Measurements from ENCODE around the gene SLC26A3. TPM values are rescaled to one million over a fixed set of nuclear protein-coding genes. Genes with fewer than 3 reads are reported as not detected.
"Not testable (repeated sequence)": the region's sequence is repeated elsewhere in the genome, so short reads cannot be mapped to it uniquely, and the experiment has no call there.

The SLC26A3 gene
- total RNA-seq, result 10 to 100 TPM in 2 of 3 donors, not detected in 1; 13.6 to 36.4 TPM

DNA sequence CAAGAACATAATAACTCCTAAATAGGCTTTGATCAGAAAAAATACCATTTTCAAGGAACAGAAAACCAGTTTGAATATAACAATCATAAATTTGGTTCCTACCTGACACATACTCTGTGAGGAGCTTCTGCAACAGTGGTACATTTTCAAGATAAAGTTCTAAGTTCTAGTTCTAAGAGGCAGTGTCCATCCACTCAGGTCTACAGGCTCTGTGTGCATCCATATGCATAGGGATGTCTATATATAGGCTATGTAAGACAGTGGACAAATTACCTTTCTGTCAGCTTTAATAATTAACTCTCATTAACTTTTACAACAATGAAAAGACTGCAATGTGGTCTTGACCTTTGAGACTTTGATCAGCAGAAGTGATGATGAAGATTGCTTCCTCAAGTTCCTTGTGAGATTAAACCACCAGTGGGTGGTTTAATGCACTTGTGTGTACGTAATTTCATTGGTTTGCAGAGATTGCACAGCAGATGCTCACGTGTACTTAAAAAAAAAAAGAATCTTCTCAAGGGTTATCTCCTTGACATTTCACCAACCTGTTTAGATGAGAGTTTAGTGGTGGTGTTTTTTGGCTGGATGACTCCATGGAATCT lies at the start of gene SLC26A3:
Gene SLC26A3, minus strand, starts transcription at position 215 of the 602 bp plus-strand sequence. CDS start 8,714 bp downstream, outside the sequence.
- Histone ChIP-seq H3K27me3 (no peaks in the 10 kb centered on the region), H3K9me3 (no peaks in the 10 kb centered on the region), H3K4me1 (no peaks in the 10 kb centered on the region), H3K27ac (no peak within 1 kb of the TSS), H3K4me3 (no peak within 1 kb of the TSS), H3K36me3 (no peaks in the 10 kb centered on the region)
- TF ChIP-seq CTCF (IDR thresholded peaks at IDR 0.05) (no peak), POLR2A (IDR thresholded peaks at IDR 0.05) (no peak), POLR2AphosphoS5 (IDR thresholded peaks at IDR 0.05) (no peak)
- DNase-seq (ENCODE audit: low spot score in 2 of 2), result no peak
- intact Hi-C loops (cut with DNase I; ENCODE audit: low total_unique reads), result no loop called here

- DNase-seq (ENCODE audit: low spot score in 2 of 2), result no peak
- intact Hi-C loops (cut with DNase I; ENCODE audit: low total_unique reads), result no loop called here
- no peak for TF ChIP-seq CTCF (IDR thresholded peaks at IDR 0.05)
- TF ChIP-seq POLR2A (IDR thresholded peaks at IDR 0.05), result no peak
- TF ChIP-seq POLR2AphosphoS5 (IDR thresholded peaks at IDR 0.05), result no peak
- Histone ChIP-seq H3K27ac (no peak overlapping the region), H3K36me3 (no peaks in the 10 kb centered on the region), H3K4me3 (no peak overlapping the region), H3K9me3 (peaks cover 0 to 3% of the 10 kb centered on the region in 2 donors), H3K4me1 (no peaks in the 10 kb centered on the region), H3K27me3 (no peaks in the 10 kb centered on the region)
Measured at GRCh38 chr7:107850643-107851042, 47.6 kb upstream of the SLC26A3 start.

- Histone ChIP-seq H3K27ac (no peak overlapping the region), H3K4me1 (no peaks in the 10 kb centered on the region), H3K36me3 (no peaks in the 10 kb centered on the region), H3K4me3 (no peak overlapping the region), H3K9me3 (peaks cover 0 to 3% of the 10 kb centered on the region in 2 donors), H3K27me3 (no peaks in the 10 kb centered on the region)
- intact Hi-C loops (cut with DNase I; ENCODE audit: low total_unique reads), result no loop called here
- no peak for DNase-seq (ENCODE audit: low spot score in 2 of 2)
- TF ChIP-seq POLR2AphosphoS5 (IDR thresholded peaks at IDR 0.05), result no peak
- TF ChIP-seq POLR2A (IDR thresholded peaks at IDR 0.05), result no peak
- TF ChIP-seq CTCF (IDR thresholded peaks at IDR 0.05), result no peak
Measured at GRCh38 chr7:107850216-107850615, 47.2 kb upstream of the SLC26A3 start.

DNA sequence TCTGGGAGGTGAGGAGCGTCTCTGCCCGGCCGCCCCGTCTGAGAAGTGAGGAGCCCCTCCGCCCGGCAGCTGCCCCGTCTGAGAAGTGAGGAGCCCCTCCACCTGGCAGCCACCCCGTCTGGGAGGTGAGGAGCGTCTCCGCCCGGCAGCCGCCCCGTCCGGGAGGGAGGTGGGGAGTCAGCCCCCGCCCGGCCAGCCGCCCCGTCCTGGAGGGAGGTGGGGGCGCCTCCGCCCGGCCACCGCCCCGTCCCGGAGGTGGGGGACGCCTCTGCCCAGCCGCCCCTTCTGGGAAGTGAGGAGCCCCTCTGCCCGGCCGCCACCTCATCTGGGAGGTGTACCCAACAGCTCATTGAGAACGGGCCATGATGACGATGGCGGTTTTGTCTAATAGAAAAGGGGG lies 45.2 kb upstream of the SLC26A3 start:
- DNase-seq (ENCODE audit: low spot score in 2 of 2); H3K27me3 ChIP-seq; H3K27ac ChIP-seq; intact Hi-C loops (cut with DNase I; ENCODE audit: low total_unique reads); H3K9me3 ChIP-seq; H3K4me3 ChIP-seq; H3K4me1 ChIP-seq; H3K36me3 ChIP-seq: not testable (repeated sequence)

DNA sequence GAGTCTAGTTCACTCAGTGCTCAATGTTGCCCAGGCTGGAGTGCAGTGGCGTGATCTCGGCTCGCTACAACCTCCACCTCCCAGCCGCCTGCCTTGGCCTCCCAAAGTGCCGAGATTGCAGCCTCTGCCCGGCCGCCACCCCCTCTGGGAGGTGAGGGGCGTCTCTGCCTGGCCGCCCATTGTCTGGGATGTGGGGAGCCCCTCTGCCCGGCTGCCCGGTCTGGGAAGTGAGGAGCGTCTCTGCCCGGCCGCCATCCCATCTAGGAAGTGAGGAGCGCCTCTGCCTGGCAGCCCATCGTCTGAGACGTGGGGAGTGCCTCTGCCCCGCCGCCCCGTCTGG lies 44.8 kb upstream of the SLC26A3 start:
- H3K36me3 ChIP-seq; intact Hi-C loops (cut with DNase I; ENCODE audit: low total_unique reads): not testable (repeated sequence)

GRCh38 chr7:107847168-107847835 lies 44.3 kb upstream of the SLC26A3 start:
- Histone ChIP-seq H3K36me3 (no peaks in the 10 kb centered on the region), H3K4me3 (no peak overlapping the region), H3K9me3 (peaks cover 0 to 3% of the 10 kb centered on the region in 2 donors), H3K27me3 (no peaks in the 10 kb centered on the region), H3K4me1 (no peaks in the 10 kb centered on the region), H3K27ac (no peak overlapping the region)
- no peak for DNase-seq (ENCODE audit: low spot score in 2 of 2)
- intact Hi-C loops (cut with DNase I; ENCODE audit: low total_unique reads), result no loop called here
- no peak for TF ChIP-seq CTCF (IDR thresholded peaks at IDR 0.05)
- no peak for TF ChIP-seq POLR2AphosphoS5 (IDR thresholded peaks at IDR 0.05)
- TF ChIP-seq POLR2A (IDR thresholded peaks at IDR 0.05), result no peak

More for the DNA sequence above, 44.8 kb upstream of the SLC26A3 start:
- H3K9me3 ChIP-seq; H3K27ac ChIP-seq; H3K4me1 ChIP-seq; H3K4me3 ChIP-seq; DNase-seq (ENCODE audit: low spot score in 2 of 2); H3K27me3 ChIP-seq: not testable (repeated sequence)
